ENCODE results near the gene TCOF1.

- no peak for TF ChIP-seq TEAD4 (IDR thresholded peaks at IDR 0.05)
- no peak for TF ChIP-seq REST (IDR thresholded peaks at IDR 0.05; ENCODE audit: low read depth)
- TF ChIP-seq ZBTB7A (IDR thresholded peaks at IDR 0.05; ENCODE audit: low read depth): no peak
- no peak for TF ChIP-seq EP300 (IDR thresholded peaks at IDR 0.05; ENCODE audit: borderline replicate concordance)
- no peak for TF ChIP-seq YY1 (IDR thresholded peaks at IDR 0.05; ENCODE audit: low read depth)
- TF ChIP-seq FOXM1 (IDR thresholded peaks at IDR 0.05; ENCODE audit: borderline replicate concordance, low read depth): no peak; the same call in 1 of the 2 replicates
- TF ChIP-seq CEBPB (IDR thresholded peaks at IDR 0.05): peak; percentile 27; the same call in 1 of the 2 replicates
- TF ChIP-seq NFIC (IDR thresholded peaks at IDR 0.05): no peak
Measured at GRCh38 chr5:150350524-150351344, 6.8 kb upstream of the TCOF1 start.
